TTC549 (cell line): ENCODE measurements around the gene PDE4B.

Source experiments
- FAIRE-seq: peaks from 2 replicates; lab custom pipeline; 2012; peaks lifted over from hg19 to GRCh38; lab: Jason Lieb, UNC

Gene PDE4B

GRCh38 chr1:66370462-66370971 lies 577.8 kb downstream of the PDE4B start:
- FAIRE-seq = no peak

GRCh38 chr1:66371233-66372005 lies 578.7 kb downstream of the PDE4B start:
- no peak for FAIRE-seq

DNA sequence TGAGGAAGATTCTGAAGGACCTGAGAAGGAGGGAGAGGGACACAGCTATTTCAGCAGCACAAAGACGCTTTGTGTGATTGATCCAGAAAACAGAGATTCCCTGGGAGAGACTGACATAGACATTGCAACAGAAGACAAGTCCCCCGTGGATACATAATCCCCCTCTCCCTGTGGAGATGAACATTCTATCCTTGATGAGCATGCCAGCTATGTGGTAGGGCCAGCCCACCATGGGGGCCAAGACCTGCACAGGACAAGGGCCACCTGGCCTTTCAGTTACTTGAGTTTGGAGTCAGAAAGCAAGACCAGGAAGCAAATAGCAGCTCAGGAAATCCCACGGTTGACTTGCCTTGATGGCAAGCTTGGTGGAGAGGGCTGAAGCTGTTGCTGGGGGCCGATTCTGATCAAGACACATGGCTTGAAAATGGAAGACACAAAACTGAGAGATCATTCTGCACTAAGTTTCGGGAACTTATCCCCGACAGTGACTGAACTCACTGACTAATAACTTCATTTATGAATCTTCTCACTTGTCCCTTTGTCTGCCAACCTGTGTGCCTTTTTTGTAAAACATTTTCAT lies 579.9 kb downstream of the PDE4B start:
- no peak for FAIRE-seq

DNA sequence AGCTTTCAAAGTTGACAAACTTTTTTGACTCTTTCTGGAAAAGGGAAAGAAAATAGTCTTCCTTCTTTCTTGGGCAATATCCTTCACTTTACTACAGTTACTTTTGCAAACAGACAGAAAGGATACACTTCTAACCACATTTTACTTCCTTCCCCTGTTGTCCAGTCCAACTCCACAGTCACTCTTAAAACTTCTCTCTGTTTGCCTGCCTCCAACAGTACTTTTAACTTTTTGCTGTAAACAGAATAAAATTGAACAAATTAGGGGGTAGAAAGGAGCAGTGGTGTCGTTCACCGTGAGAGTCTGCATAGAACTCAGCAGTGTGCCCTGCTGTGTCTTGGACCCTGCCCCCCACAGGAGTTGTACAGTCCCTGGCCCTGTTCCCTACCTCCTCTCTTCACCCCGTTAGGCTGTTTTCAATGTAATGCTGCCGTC lies 580.5 kb downstream of the PDE4B start:
- no peak for FAIRE-seq

- FAIRE-seq = no peak
Observed at GRCh38 chr1:66374148-66374547, 581.5 kb downstream of the PDE4B start.

- peak; percentile 74 for FAIRE-seq
Observed at GRCh38 chr1:66374561-66375111, 581.9 kb downstream of the PDE4B start.

GRCh38 chr1:66375125-66375524 lies 582.4 kb downstream of the PDE4B start:
- FAIRE-seq = no peak

DNA sequence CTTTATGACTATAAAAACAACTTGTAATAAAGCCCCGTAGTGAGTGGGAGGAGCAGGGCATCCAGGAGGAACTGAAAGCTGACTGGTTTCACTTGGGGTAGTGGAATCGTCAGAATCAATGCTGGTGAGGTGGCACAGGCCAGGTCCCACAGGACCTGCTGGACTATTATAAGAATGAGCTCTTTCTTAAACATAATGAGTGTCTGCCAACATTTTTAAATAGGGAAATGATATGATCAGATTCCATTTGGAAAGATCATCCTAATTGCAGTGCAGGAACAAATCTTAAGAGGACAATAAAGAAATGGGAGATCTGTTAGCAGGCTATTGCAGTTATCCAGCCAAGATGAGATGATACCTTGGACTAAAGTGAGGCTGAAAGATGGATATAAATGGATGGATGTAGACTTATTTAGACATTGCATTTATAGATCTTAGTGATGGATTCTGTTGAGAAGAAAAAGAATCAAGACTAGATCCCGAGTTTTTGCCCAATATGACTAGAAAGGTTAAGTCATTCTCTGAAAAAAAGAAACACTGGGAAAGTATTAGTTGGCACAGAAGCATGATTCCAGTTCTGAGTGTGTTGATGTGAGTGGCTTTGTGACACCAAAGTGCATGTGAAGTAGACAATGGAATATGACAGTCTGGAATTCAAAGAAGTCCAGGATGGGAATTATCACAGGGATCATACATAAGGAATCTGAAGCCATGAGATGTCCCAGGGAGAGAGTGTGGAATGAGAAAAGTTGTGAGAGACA lies 587.9 kb downstream of the PDE4B start:
- FAIRE-seq = no peak

GRCh38 chr1:66381621-66382275 lies 589.1 kb downstream of the PDE4B start:
- no peak for FAIRE-seq

DNA sequence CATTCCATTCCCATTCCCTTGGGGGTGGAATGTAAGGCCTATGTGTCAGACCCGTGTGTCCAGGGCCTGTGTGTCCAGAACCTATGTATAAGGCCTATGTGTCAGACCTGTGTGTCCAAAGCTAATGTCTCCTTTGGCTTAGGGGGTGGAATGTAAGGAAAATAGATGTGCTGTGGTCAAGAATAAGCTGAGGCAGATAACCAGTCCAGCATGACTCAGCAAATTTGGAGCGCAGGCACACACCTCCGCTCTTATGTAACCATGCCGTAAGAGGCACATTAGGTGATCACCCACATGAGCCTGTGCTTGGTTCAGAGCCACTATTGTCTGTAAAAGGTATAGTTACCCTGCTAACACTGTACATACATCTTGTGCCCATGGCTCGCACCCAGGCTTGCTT lies 590.5 kb downstream of the PDE4B start:
- FAIRE-seq = no peak

- FAIRE-seq = no peak
Observed at GRCh38 chr1:66383611-66384010, 590.9 kb downstream of the PDE4B start.

- no peak for FAIRE-seq
Observed at GRCh38 chr1:66384258-66384921, 591.7 kb downstream of the PDE4B start.

- FAIRE-seq = peak; percentile 65
Observed at GRCh38 chr1:66386712-66387111, 594.0 kb downstream of the PDE4B start.

DNA sequence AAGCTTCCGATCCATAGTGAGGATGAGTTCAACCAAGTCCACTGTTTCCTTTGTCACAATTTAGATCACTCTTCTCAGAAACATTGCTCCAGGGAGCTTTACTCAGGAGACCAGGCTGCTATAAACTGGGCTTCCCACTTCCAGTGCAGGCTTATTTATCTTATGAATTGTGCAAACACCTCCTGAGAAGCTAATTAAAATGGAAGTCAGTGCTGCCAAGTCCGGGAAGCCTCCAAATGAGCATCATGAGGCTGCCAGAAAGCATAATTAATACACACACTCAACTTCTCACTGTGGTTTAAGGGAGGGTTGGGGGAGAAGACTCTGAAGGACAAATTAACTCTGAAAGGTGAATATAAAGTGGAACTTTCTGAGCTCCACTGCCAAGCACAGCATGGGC lies 596.2 kb downstream of the PDE4B start:
- FAIRE-seq = no peak

- FAIRE-seq = no peak
Observed at GRCh38 chr1:66393586-66394287, 601.0 kb downstream of the PDE4B start.

- FAIRE-seq = no peak
Observed at GRCh38 chr1:66394603-66395002, 601.9 kb downstream of the PDE4B start.

DNA sequence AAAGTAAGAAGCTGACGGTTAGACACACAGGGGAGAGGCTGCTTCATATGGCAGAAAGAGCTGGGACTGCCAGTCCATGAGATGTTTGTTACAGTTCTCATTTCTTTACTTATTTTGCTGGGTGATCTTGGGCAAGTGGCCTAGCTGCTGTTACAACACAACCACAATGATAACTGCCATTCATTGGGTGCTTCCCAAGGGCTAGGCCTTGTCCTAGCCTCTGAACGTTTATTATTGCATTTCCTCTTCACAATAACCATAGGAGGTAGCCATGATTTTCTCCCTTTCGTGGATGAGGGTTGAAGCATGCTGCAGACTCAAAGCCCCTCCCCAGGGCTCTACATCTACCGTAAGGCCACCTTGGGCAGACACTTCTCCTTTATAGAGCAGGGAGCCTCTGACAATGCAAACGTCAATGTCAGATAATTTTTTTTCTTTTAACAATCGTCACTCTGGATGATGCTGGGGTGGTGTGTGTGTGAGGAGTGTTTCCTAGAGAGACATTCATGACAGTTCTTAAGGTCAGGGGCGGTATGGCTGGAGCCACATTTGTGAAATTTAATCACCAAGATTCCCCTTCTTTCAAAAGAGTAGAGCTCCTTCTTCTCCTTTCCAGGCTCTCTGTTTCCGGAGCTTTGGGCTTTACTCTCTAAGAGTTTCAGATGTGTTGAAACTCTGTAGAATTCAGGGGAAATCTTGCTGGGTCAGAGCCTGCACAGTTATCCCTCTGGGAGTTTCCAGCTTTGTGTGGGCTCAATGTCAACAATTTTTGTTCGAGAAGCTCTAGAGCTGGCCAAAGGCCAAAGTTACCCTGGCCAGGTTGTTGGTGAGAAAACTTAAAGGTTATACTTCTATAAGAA lies 602.7 kb downstream of the PDE4B start:
- no peak for FAIRE-seq

DNA sequence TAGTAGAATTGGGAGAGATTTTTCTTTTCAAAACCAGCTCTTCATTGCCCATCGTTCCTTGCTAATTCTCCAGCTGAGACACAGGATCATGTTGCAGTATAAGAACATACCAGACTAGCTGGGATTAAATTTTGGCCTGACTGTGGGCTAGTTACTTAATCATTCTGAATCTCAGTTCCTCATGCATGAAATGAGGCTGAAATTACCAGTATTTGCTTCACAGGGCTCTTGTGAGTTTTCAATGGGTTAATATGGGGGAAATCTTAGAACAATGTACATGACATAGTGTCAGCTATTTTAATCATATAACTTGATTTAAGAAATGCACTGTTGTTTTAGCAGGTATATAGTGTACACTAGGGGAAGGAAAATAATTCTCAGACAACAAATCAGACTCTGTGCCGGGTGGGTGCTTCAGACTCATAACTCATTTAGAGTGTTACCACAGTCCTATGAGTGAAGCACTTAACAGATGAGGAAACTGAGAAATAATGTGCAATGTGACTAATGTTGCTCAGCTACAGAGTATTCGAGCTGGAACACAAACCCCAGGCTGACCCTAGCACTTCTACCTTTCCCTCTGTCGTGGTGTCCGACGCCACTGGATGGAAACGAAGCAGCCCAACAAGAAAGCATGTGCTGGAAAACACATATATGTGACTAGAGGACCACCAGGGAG lies 603.7 kb downstream of the PDE4B start:
- FAIRE-seq = no peak

- FAIRE-seq = no peak
Observed at GRCh38 chr1:66397192-66397591, 604.5 kb downstream of the PDE4B start.
